Heart left ventricle (tissue), 16 donors: ENCODE data around the gene MOB1A. TPM values are rescaled to one million over a fixed set of nuclear protein-coding genes. Genes with fewer than 3 reads are reported as not detected.

ENCODE experiments used
- ATAC-seq, 4 donors: fragments of 200-7000 bp; cut with Tn5 transposase; one replicate each; pipeline ENCODE4 v1.9.1; 2020 to 2022; ENCODE audit warnings: moderate library complexity in 4 of 4, mild to moderate bottlenecking in 3 of 4, moderate number of reproducible peaks in 1 of 4
- DNase-seq, 5 donors: peaks; one replicate each; pipeline ENCODE4 v3.0.0-alpha.2; 2020
- H3K27ac ChIP-seq, 12 donors: fragments of 200-600 bp; sonication (generic) in 4 of 12; one replicate each; pipeline versions ENCODE4 v1.5.0 to v1.8.0; 2016 to 2022; ENCODE audit warnings: mild to moderate bottlenecking in 2 of 12
- H3K27me3 ChIP-seq, 9 donors: fragments of 200-600 bp; sonication (generic) in 2 of 9; one replicate each; pipeline versions ENCODE4 v1.5.1 to v1.8.0; 2016 to 2022; ENCODE audit warnings: mild to moderate bottlenecking in 3 of 9
- H3K36me3 ChIP-seq, 9 donors: fragments of 200-600 bp; sonication (generic) in 2 of 9; one replicate each; pipeline versions ENCODE4 v1.5.0 to v1.8.0; 2018 to 2022; ENCODE audit warnings: mild to moderate bottlenecking in 2 of 9
- H3K4me1 ChIP-seq, 12 donors: fragments of 200-600 bp; sonication (generic) in 4 of 12; one replicate each; pipeline versions ENCODE4 v1.5.0 to v1.8.0; 2016 to 2022; ENCODE audit warnings: mild to moderate bottlenecking in 3 of 12
- H3K4me3 ChIP-seq, 12 donors: fragments of 200-600 bp; sonication (generic) in 4 of 12; one replicate each; pipeline versions ENCODE4 v1.5.0 to v1.8.0; 2017 to 2022; ENCODE audit warnings: mild to moderate bottlenecking in 9 of 12, moderate library complexity in 4 of 12
- H3K9me3 ChIP-seq, 12 donors: fragments of 200-600 bp; sonication (generic) in 4 of 12; one replicate each; pipeline versions ENCODE4 v1.5.0 to v1.8.0; 2016 to 2022; ENCODE audit warnings: mild to moderate bottlenecking in 1 of 12
- CTCF ChIP-seq, 12 donors: fragments of 200-600 bp; sonication (generic) in 4 of 12; IDR thresholded peaks; one replicate each; pipeline versions ENCODE4 v1.5.0 to v1.8.0; 2018 to 2022; ENCODE audit warnings: antibody characterized with exemption in 12 of 12, mild to moderate bottlenecking in 5 of 12
- POLR2A ChIP-seq, 2 donors: fragments of 450-650 bp; IDR thresholded peaks; one replicate each; pipeline ENCODE4 v1.6.1; 2017; ENCODE audit warnings: antibody characterized with exemption in 2 of 2, mild to moderate bottlenecking in 2 of 2, moderate library complexity in 2 of 2
- WGBS, 4 donors: extraction: QIAGEN DNeasy Blood & Tissue Kit in 2 of 4; methylation state at CpG; one replicate each; pipeline versions ENCODE4 v1.1.5 to v1.1.7; 2013 to 2018; 5-methylcytosine and 5-hydroxymethylcytosine counted together
- intact Hi-C, 10 donors: fragments of 100-400 bp; cut with DNase I; formaldehyde crosslinking; loops; one replicate each; pipeline versions ENCODE4 v1.11.1 to v1.14.2; 2022
- polyA plus RNA-seq, 2 donors: library from polyadenylated mRNA; stranded (reverse); fragments of 200-250 nt; gene quantifications; one replicate each; pipeline ENCODE4 v1.2.3, GENCODE V29; 2013
- total RNA-seq, 9 donors: library from RNA; depleted of rRNA in 2 of 9; stranded (reverse); fragments of >200 nt in 2 of 9; fragmentation: NEBNext Ultra II Directional in 3 of 9; extraction: Animal tissue kit (Norgen Biotek cat#: 25700) in 3 of 9; gene quantifications; one replicate each; pipeline versions ENCODE4 v1.1.0 to v1.2.4, GENCODE V29; 2016 to 2023
- donor health status: ischemic (EF 13 %, LVEDD 7.1; RV severe dilation, severe dysfunction).
- donor health status: healthy with polysubstance abuse.
- donor health status: DM: no; HTN: yes; CAD: no.
- donor health status: DM: no; HTN: no; CAD: no.
- donor health status: ischemic (EF 25% LVEDD 6.9; RV normal size, moderate dysfunction).
- donor health status: ischemic (EF 25% LVEDD 5.7; RV mildly dilated, moderate dysfunction).
- donor health status: healthy.
- donor health status: DM: yes; HTN: yes; CAD: no.
- donor health status: ischemic (EF 35%, LVEDD 5.7; RV mildly dilated, moderate dysfunction).
- donor health status: nonischemic (EF 11% LVEDD 7.7; RV severe dilation, severe dysfunction).
- donor health status: DM: yes; HTN: yes; CAD: no.
- donor health status: PGD.
- donor health status: ischemic (EF 29% LVEDD 5.4; RV normal size, mild dysfunction).
- donor health status: nonischemic (EF 23%, LVEDD 6.1; RV moderate dilation, normal function).

Gene MOB1A
- total and polyA plus RNA-seq, 11 donors: 15.0 to 104 (median 53.5) TPM

DNA sequence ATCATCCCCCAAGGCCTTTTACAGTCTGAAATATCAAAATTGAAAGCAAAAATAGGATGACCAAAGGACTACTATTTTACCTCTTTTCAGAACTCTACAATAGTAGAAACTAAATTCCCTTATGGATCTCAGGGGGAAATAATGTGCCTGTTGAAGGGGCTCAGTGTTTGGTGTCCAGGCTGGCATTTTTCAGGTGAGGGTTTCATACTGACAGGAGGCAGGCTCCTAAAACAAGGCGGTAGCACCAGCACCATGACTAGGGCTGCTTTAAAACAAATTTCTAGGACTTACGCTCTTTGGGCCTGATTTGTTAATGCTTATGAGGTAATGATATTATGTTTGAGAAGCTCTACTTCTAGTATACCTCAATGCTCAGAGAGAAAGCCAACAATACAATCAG, 25.7 kb downstream of the MOB1A start:
- H3K27ac ChIP-seq: no peak overlapping the region
- intact Hi-C loops: loop anchor here in 1 of 10 donors (10.0 kb wide), 1 partner anchor 328 kb away; the partner anchor contains the start of gene STAMBP
- DNase-seq: no peak
- H3K36me3 ChIP-seq: peaks cover 0 to 78% (median 62%) of the 10 kb centered on the region in 9 donors
- no peak overlapping the region for H3K4me3 ChIP-seq
- H3K4me1 ChIP-seq: peaks cover 0 to 8% (median 4%) of the 10 kb centered on the region in 12 donors
- no peak for ATAC-seq
- H3K27me3 ChIP-seq: no peaks in the 10 kb centered on the region
- 90 to 100% (median 96%) methylated on average over 2 of the region's 2 CpGs for WGBS, 4 donors
- no peaks in the 10 kb centered on the region for H3K9me3 ChIP-seq
- TF ChIP-seq CTCF (IDR thresholded peaks at IDR 0.05) (no peak), POLR2A (IDR thresholded peaks at IDR 0.05) (no peak)

GRCh38 chr2:74149570-74150319, 28.9 kb downstream of the MOB1A start:
- no peak for DNase-seq
- Histone ChIP-seq H3K27me3 (no peaks in the 10 kb centered on the region), H3K9me3 (no peaks in the 10 kb centered on the region), H3K27ac (no peak overlapping the region), H3K4me1 (peaks cover 3 to 25% (median 16%) of the 10 kb centered on the region in 12 donors), H3K4me3 (no peak overlapping the region), H3K36me3 (peaks cover 0 to 47% (median 32%) of the 10 kb centered on the region in 9 donors)
- ATAC-seq: no peak
- intact Hi-C loops: loop anchor here in 6 of 10 donors (1.0 to 10.0 kb wide), 5 partner anchors 29 to 325 kb away; partner anchors contain the start of genes DGUOK (in 4 of the 6), STAMBP (in 3 of the 6) and MOB1A (in 1 of the 6)
- WGBS, 4 donors: 94 to 97% (median 95%) methylated on average over 7 of the region's 7 CpGs
- TF ChIP-seq CTCF (IDR thresholded peaks at IDR 0.05): no peak
- TF ChIP-seq POLR2A (IDR thresholded peaks at IDR 0.05): no peak

DNA sequence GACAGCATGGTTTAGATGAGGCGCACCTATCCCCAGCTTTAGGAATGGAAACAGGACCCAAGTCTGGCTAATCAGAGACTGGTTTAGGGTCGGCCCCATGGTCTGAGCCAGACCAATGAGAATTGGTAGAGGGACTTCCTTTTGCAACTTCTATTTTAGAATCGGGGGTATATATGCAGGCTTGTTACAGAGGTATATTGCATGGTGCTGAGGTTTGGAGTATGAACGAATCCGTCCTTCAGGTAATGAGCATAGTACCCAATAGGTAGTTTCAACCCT, 29.5 kb downstream of the MOB1A start:
- H3K9me3 ChIP-seq: no peaks in the 10 kb centered on the region
- H3K27me3 ChIP-seq: no peaks in the 10 kb centered on the region
- peaks cover 0 to 47% (median 32%) of the 10 kb centered on the region in 9 donors for H3K36me3 ChIP-seq
- intact Hi-C loops: loop anchor here in 5 of 10 donors (2.0 to 10.0 kb wide), 4 partner anchors 30 to 324 kb away; partner anchors contain the start of genes DGUOK (in 4 of the 5), STAMBP (in 2 of the 5) and MOB1A (in 1 of the 5)
- peaks cover 3 to 25% (median 16%) of the 10 kb centered on the region in 12 donors for H3K4me1 ChIP-seq
- H3K4me3 ChIP-seq: no peak overlapping the region
- no peak for ATAC-seq
- no peak for DNase-seq
- TF ChIP-seq CTCF (IDR thresholded peaks at IDR 0.05) (no peak), POLR2A (IDR thresholded peaks at IDR 0.05) (no peak)
- no peak overlapping the region for H3K27ac ChIP-seq
- 87 to 93% (median 91%) methylated on average over 5 of the region's 5 CpGs for WGBS, 4 donors

DNA sequence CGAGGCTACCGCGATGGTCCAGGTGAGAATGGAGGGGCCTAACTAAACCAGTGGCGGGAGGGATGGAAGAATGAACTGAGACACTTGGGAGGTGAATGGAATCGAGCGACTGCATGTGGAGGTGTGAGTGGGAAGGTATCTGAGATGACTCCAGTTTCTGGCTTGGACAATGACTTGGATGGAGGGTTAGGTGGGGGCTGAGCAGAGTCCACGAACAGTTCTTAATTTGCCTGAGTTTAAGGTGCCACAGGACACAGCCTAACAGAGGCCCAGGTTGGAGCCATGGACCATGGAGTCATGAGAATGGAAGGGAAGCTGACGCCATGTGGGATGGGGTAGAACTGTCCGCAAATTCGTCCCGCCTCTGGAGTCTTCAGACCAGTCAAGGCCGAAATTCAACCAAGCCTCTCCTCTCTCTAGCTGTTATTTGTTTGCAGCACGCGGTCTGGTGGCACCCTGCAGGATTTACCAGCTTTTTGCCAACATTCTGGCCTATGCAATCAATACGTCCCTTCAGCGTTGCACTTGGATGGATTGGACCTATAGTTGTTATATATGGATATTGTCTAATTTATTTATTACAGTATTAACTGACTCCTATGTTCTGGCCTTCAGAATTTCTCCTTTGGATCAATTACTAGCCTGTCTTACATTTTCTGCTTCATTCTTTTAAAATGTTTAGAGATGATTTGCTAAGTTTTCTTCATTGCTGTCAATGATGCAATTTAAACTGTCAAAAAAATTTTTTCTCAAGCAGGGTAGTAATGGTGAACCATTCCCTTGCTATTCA, 30.0 kb downstream of the MOB1A start:
- no peaks in the 10 kb centered on the region for H3K27me3 ChIP-seq
- 55 to 64% (median 60%) methylated on average over 16 of the region's 16 CpGs for WGBS, 4 donors
- intact Hi-C loops: loop anchor here in 5 of 10 donors (2.0 to 10.0 kb wide), 4 partner anchors 30 to 324 kb away; partner anchors contain the start of genes DGUOK (in 4 of the 5), STAMBP (in 2 of the 5) and MOB1A (in 1 of the 5)
- peak in 1 of 4 donors; percentile 1 for ATAC-seq
- no peaks in the 10 kb centered on the region for H3K9me3 ChIP-seq
- DNase-seq: no peak
- peak overlapping the region in 11 of 12 donors; percentile 56 to 81 (median 73) for H3K27ac ChIP-seq
- H3K4me3 ChIP-seq: peak overlapping the region; percentile 66 to 99 (median 88)
- H3K36me3 ChIP-seq: peaks cover 0 to 44% (median 31%) of the 10 kb centered on the region in 9 donors
- peaks cover 3 to 25% (median 16%) of the 10 kb centered on the region in 12 donors for H3K4me1 ChIP-seq
- TF ChIP-seq CTCF (IDR thresholded peaks at IDR 0.05): no peak
- no peak for TF ChIP-seq POLR2A (IDR thresholded peaks at IDR 0.05)
